GM12878 (cell line): ENCODE results near the gene PKNOX1.

Experiments
- CTCF ChIP-seq, 3 experiments: IDR thresholded peaks in 2 of 3; conservative IDR thresholded peaks in 1 of 3; 2 replicates each; pipeline ENCODE4 v1.5.1; 2011; ENCODE audit warnings: low read depth in 3 of 3, low read length in 3 of 3, mild to moderate bottlenecking in 3 of 3, control low read depth in 2 of 3, moderate library complexity in 2 of 3, inconsistent platforms in 1 of 3, mixed read lengths in 1 of 3; ENCODE audit not compliant: control insufficient read depth in 2 of 3, insufficient read depth in 1 of 3; ENCODE audit errors: extremely low read depth in 1 of 3
- EP300 ChIP-seq, 2 experiments: fragments of 150-350 bp in 1 of 2; IDR thresholded peaks; 2 replicates each; pipeline ENCODE4 v1.6.1; 2011 to 2012; ENCODE audit warnings: low read depth in 2 of 2, low read length in 2 of 2, borderline replicate concordance in 1 of 2, improper control_type of control experiment in 1 of 2, inconsistent platforms in 1 of 2; ENCODE audit not compliant: control insufficient read depth in 1 of 2
- FOS ChIP-seq: IDR thresholded peaks from 3 replicates; pipeline ENCODE4 v1.6.1; 2011; ENCODE audit warnings: borderline replicate concordance; ENCODE audit not compliant: insufficient read length; ENCODE audit errors: extremely low read depth
- HDAC6 ChIP-seq: fragments of 200-600 bp; sonication (generic); IDR thresholded peaks from one replicate; pipeline ENCODE4 v1.8.0; 2017; ENCODE audit warnings: antibody characterized with exemption; ENCODE audit not compliant: unreplicated experiment
- MAX ChIP-seq: IDR thresholded peaks from 2 replicates; pipeline ENCODE4 v1.6.1; 2012; ENCODE audit warnings: low read depth, low read length, improper control_type of control experiment
- MEF2A ChIP-seq: IDR thresholded peaks from 2 replicates; pipeline ENCODE4 v1.6.1; 2011; ENCODE audit warnings: low read depth, mild to moderate bottlenecking, low read length, moderate library complexity; ENCODE audit not compliant: insufficient read depth
- SIN3A ChIP-seq: IDR thresholded peaks from 2 replicates; pipeline ENCODE4 v1.6.1; 2012; ENCODE audit warnings: low read depth, low read length, improper control_type of control experiment
- STAT1 ChIP-seq: fragments of 450-650 bp; conservative IDR thresholded peaks from 2 replicates; pipeline ENCODE4 v1.6.1; 2014; ENCODE audit warnings: antibody characterized with exemption, mild to moderate bottlenecking
- YY1 ChIP-seq: IDR thresholded peaks from 2 replicates; pipeline ENCODE4 v1.6.1; 2011; ENCODE audit warnings: low read depth, mild to moderate bottlenecking, low read length
- TF ChIP-seq, protein P1 (sequence below): IDR thresholded peaks from 2 replicates; pipeline ENCODE4 v1.6.1; 2012; ENCODE audit warnings: low read length, inconsistent platforms

DNA sequence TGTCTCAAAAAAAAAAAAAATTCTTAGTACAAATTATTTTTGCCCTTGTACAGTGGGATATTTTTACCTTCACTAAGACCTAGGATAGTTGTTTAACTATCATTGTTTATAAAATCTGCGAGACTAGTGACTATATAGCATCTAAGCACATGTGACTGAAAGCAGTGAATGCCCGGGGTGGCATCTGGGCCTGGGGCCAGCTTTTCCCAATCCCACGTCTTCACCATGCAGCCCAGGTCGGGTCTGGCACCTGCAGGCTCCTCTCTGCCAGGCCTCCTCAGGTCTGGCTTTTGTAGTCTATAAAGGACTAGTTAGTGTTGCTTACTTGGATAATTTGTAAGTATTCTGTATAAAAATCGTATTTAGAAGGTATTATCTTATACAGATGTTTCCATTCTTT is 60.5 kb downstream of the PKNOX1 start:
- no peak for TF ChIP-seq YY1
- TF ChIP-seq MEF2A, result no peak
- no peak for TF ChIP-seq FOS
- TF ChIP-seq HDAC6, result no peak
- no peak for TF ChIP-seq CTCF (IDR thresholded peaks at IDR 0.05 in 2 of 3, conservative IDR thresholded peaks at IDR 0.05 in 1 of 3; ENCODE audit: control insufficient read depth in 2 of 3, extremely low read depth in 1 of 3, insufficient read depth in 1 of 3, low read depth in 3 of 3, low read length in 3 of 3)
- TF ChIP-seq MAX, result no peak
- TF ChIP-seq EP300 (IDR thresholded peaks at IDR 0.05; ENCODE audit: borderline replicate concordance in 1 of 2, control insufficient read depth in 1 of 2, low read depth in 2 of 2, low read length in 2 of 2), result no peak
- TF ChIP-seq, protein P1, sequence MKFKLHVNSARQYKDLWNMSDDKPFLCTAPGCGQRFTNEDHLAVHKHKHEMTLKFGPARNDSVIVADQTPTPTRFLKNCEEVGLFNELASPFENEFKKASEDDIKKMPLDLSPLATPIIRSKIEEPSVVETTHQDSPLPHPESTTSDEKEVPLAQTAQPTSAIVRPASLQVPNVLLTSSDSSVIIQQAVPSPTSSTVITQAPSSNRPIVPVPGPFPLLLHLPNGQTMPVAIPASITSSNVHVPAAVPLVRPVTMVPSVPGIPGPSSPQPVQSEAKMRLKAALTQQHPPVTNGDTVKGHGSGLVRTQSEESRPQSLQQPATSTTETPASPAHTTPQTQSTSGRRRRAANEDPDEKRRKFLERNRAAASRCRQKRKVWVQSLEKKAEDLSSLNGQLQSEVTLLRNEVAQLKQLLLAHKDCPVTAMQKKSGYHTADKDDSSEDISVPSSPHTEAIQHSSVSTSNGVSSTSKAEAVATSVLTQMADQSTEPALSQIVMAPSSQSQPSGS, result no peak
- no peak for TF ChIP-seq SIN3A
- TF ChIP-seq STAT1, result no peak
